HCT116 (cell line): ENCODE results near the gene CELSR3. TPM values are rescaled to one million over a fixed set of nuclear protein-coding genes. Genes with fewer than 3 reads are reported as not detected.

Experiments
- ATAC-seq: fragments of 200-7000 bp; cut with Tn5 transposase; 2 replicates; pipeline ENCODE4 v1.9.1; 2020; ENCODE audit warnings: mild to moderate bottlenecking, moderate library complexity
- BruUV-seq: library from RNA; stranded (reverse); fragments of 400-500 nt; replicated peaks from 2 replicates; lab custom pipeline; 2021; lab: Mats Ljungman, UMichigan
- CTCF ChIA-PET: fragments of 300-600 bp; sonication (Branson Sonifier 250); formaldehyde crosslinking; loops from one replicate; lab custom pipeline; 2021; ENCODE audit warnings: antibody characterized with exemption; lab: Charles Lee
- POLR2A ChIA-PET: fragments of 300-600, 350-600 bp; sonication (Branson Sonifier 250); formaldehyde crosslinking; loops from one replicate; lab custom pipeline; 2021; ENCODE audit warnings: antibody characterized with exemption; lab: Charles Lee
- RAD21 ChIA-PET, 2 experiments: fragments of 300-600 bp; sonication (Branson Sonifier 250); formaldehyde crosslinking; loops; one replicate each; lab custom pipeline; 2023; ENCODE audit warnings: low total read pairs in 2 of 2; ENCODE audit not compliant: uncharacterized antibody in 2 of 2, unreplicated experiment in 2 of 2, low non-redundant PET in 1 of 2; lab: Charles Lee
- DNase-seq: peaks from one replicate; pipeline ENCODE4 v3.0.0-alpha.2; 2010; ENCODE audit warnings: low read depth, low spot score
- H2AFZ ChIP-seq: fragments of 200-600 bp; shearing (Covaris generic), sonication (generic); 2 replicates; pipeline ENCODE4 v1.6.1; 2017; ENCODE audit warnings: low read depth, mixed run types, mixed read lengths, antibody characterized with exemption, low read length; ENCODE audit not compliant: poor library complexity, severe bottlenecking
- H3K27ac ChIP-seq: 2 replicates; pipeline ENCODE4 v1.5.1; 2012; ENCODE audit warnings: low read depth, low read length
- H3K27me3 ChIP-seq: fragments of 200-600 bp; sonication (generic); 2 replicates; pipeline ENCODE4 v1.6.1; 2016; ENCODE audit warnings: mixed run types, low read length, mixed read lengths; ENCODE audit not compliant: insufficient read depth
- H3K36me3 ChIP-seq, 2 experiments: fragments of 200-500 bp in 1 of 2; fragments of 200-600 bp in 1 of 2; sonication (Bioruptor generic) in 1 of 2; sonication (generic) in 1 of 2; 2 replicates each; pipeline versions ENCODE4 v1.5.1 to v1.6.1; 2014 to 2016; ENCODE audit warnings: low read length in 2 of 2, inconsistent platforms in 1 of 2, mixed read lengths in 1 of 2, mixed run types in 1 of 2; ENCODE audit not compliant: insufficient read depth in 2 of 2, control insufficient read depth in 1 of 2
- H3K4me1 ChIP-seq, 2 experiments: fragments of 200-600 bp in 1 of 2; sonication (generic) in 1 of 2; 2 replicates each; pipeline versions ENCODE4 v1.5.1 to v1.6.1; 2012 to 2017; ENCODE audit warnings: low read length in 2 of 2, inconsistent platforms in 1 of 2, mild to moderate bottlenecking in 1 of 2, mixed read lengths in 1 of 2, mixed run types in 1 of 2, moderate library complexity in 1 of 2; ENCODE audit not compliant: insufficient read depth in 2 of 2, control insufficient read depth in 1 of 2
- H3K4me2 ChIP-seq: fragments of 200-600 bp; sonication (generic); 2 replicates; pipeline ENCODE4 v1.6.1; 2017; ENCODE audit warnings: mixed run types, low read length, mixed read lengths
- H3K4me3 ChIP-seq, 2 experiments: fragments of 200-600 bp in 1 of 2; sonication (generic) in 1 of 2; replicated peaks in 1 of 2; 2 replicates each; pipeline ENCODE4 v1.5.1; 2011 to 2016; ENCODE audit warnings: low read length in 2 of 2, control low read depth in 1 of 2, low read depth in 1 of 2, mild to moderate bottlenecking in 1 of 2, mixed read lengths in 1 of 2, mixed run types in 1 of 2
- H3K79me2 ChIP-seq: fragments of 200-600 bp; sonication (generic); 2 replicates; pipeline ENCODE4 v1.6.1; 2017; ENCODE audit warnings: mild to moderate bottlenecking, mixed run types, low read length, moderate library complexity, mixed read lengths; ENCODE audit not compliant: insufficient read depth
- H3K9ac ChIP-seq: fragments of 200-600 bp; sonication (generic); 2 replicates; pipeline ENCODE4 v1.6.1; 2016; ENCODE audit warnings: low read length, mixed read lengths
- H3K9me2 ChIP-seq: fragments of 200-600 bp; sonication (generic), shearing (Covaris generic); 2 replicates; pipeline ENCODE4 v1.6.1; 2017; ENCODE audit warnings: mixed run types, mild to moderate bottlenecking, moderate library complexity; ENCODE audit not compliant: insufficient read depth
- H3K9me3 ChIP-seq, 2 experiments: fragments of 200-500 bp in 1 of 2; fragments of 200-600 bp in 1 of 2; sonication (Bioruptor generic) in 1 of 2; sonication (generic) in 1 of 2; 2 replicates each; pipeline ENCODE4 v1.6.1; 2014 to 2017; ENCODE audit warnings: low read length in 2 of 2, mixed read lengths in 2 of 2, inconsistent platforms in 1 of 2, low read depth in 1 of 2, mild to moderate bottlenecking in 1 of 2, mixed run types in 1 of 2, moderate library complexity in 1 of 2; ENCODE audit not compliant: control insufficient read depth in 1 of 2, insufficient read depth in 1 of 2
- H4K20me1 ChIP-seq: fragments of 200-600 bp; sonication (generic), shearing (Covaris generic); 2 replicates; pipeline ENCODE4 v1.6.1; 2017; ENCODE audit warnings: mixed run types, mild to moderate bottlenecking, moderate library complexity; ENCODE audit not compliant: insufficient read depth
- ELF1 ChIP-seq: IDR thresholded peaks from 2 replicates; pipeline ENCODE4 v1.6.1; 2012; ENCODE audit warnings: low read depth, borderline replicate concordance
- FOSL1 ChIP-seq: IDR thresholded peaks from 2 replicates; pipeline ENCODE4 v1.6.1; 2012; ENCODE audit warnings: low read depth
- JUND ChIP-seq: IDR thresholded peaks from 2 replicates; pipeline ENCODE4 v1.6.1; 2012
- POLR2AphosphoS5 ChIP-seq: IDR thresholded peaks from 2 replicates; pipeline ENCODE4 v1.6.1; 2011; ENCODE audit warnings: mild to moderate bottlenecking, low read depth, low read length, moderate library complexity
- RAD21 ChIP-seq: IDR thresholded peaks from 2 replicates; pipeline ENCODE4 v1.6.1; 2012; ENCODE audit warnings: low read depth, mild to moderate bottlenecking
- SIN3A ChIP-seq: IDR thresholded peaks from 2 replicates; pipeline ENCODE4 v1.6.1; 2012; ENCODE audit warnings: low read depth
- SP1 ChIP-seq: IDR thresholded peaks from 2 replicates; pipeline ENCODE4 v1.6.1; 2012; ENCODE audit warnings: low read depth
- ZFX ChIP-seq: fragments of 450-650 bp; IDR thresholded peaks from 2 replicates; pipeline ENCODE4 v1.6.1; 2017
- intact Hi-C: fragments of 100-400 bp; cut with micrococcal nuclease; formaldehyde crosslinking; loops from 2 replicates; pipeline ENCODE4 v1.10.0; 2022
- total RNA-seq: library from RNA; stranded (reverse); gene quantifications from one replicate; pipeline ENCODE4 v1.2.1, GENCODE V29; 2021; ENCODE audit not compliant: unreplicated experiment
- TF ChIP-seq, protein P1 (sequence below): IDR thresholded peaks from 2 replicates; pipeline ENCODE4 v1.6.1; 2011; ENCODE audit warnings: mild to moderate bottlenecking, low read length, moderate library complexity; ENCODE audit not compliant: insufficient replicate concordance; ENCODE audit errors: extremely low read depth
- TF ChIP-seq, protein P2 (sequence below), 3 experiments: fragments of 200-600 bp in 1 of 3; sonication (generic) in 1 of 3; IDR thresholded peaks in 2 of 3; conservative IDR thresholded peaks in 1 of 3; 2 replicates each; pipeline ENCODE4 v1.5.1; 2012 to 2017; ENCODE audit warnings: low read depth in 2 of 3, low read length in 2 of 3, antibody characterized with exemption in 1 of 3, borderline replicate concordance in 1 of 3, control low read depth in 1 of 3, mild to moderate bottlenecking in 1 of 3, mixed read lengths in 1 of 3, mixed run types in 1 of 3, moderate library complexity in 1 of 3; ENCODE audit not compliant: insufficient read depth in 1 of 3

CELSR3 gene
- total RNA-seq, 1 experiment from 2014 or later: 7.8 TPM

DNA sequence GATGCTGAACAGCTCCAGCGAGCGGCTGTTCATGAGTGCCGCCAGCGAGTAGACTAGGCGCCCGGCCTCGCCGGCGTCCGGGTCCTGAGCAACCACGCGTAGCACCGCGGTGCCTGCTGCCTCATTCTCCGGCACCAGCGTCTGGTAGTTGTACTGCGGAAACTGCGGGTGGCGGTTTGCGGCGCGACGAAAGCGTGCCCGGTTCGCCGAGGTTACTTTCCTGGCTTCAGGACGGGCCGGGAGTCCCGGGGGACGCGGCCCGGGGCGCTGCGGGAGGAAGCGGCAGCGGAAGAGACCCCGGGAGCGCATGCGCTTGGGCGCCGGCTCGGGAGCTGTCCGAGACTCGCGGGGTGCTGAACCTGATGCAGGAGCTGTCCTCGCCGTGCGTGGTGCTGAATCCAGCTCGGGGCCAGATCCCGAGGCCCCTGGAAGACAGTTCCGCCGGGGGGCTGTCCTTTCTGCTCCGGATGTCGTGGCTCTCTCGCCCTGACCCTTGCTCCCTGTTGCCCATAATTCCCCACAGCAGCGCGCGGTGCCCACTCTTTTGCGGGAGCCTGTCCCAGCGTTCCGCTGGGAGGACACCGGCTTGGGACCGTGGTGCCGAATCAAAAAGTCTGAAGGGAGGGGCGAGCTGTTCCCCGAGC is 1.1 kb downstream of the CELSR3 start:
- no peak for DNase-seq
- intact Hi-C loops: loop anchor here (10.0 kb wide), 1 partner anchor 107 kb away; the partner anchor contains the start of gene PFKFB4
- Histone ChIP-seq H3K36me3 (no peaks in the 10 kb centered on the region), H3K4me1 (peaks cover 8 to 23% of the 10 kb centered on the region in 2 experiments), H3K4me3 (no peak overlapping the region), H3K9me3 (peaks cover 0 to 6% of the 10 kb centered on the region in 2 experiments; a peak in 1 of 4 replicates), H3K4me2 (no peak overlapping the region), H3K79me2 (no peaks in the 10 kb centered on the region), H3K27ac (no peak overlapping the region)
- CTCF ChIA-PET: interaction anchor here (1.7 to 1.9 kb wide), 2 partner anchors 25 to 26 kb away, joined by 5 to 12 read pairs; partner anchors contain the start of genes NCKIPSD and SLC26A6
- RAD21 ChIA-PET: no interaction called here
- TF ChIP-seq POLR2AphosphoS5: no peak
- no peak for TF ChIP-seq ELF1
- TF ChIP-seq SP1: no peak
- TF ChIP-seq, protein P1, sequence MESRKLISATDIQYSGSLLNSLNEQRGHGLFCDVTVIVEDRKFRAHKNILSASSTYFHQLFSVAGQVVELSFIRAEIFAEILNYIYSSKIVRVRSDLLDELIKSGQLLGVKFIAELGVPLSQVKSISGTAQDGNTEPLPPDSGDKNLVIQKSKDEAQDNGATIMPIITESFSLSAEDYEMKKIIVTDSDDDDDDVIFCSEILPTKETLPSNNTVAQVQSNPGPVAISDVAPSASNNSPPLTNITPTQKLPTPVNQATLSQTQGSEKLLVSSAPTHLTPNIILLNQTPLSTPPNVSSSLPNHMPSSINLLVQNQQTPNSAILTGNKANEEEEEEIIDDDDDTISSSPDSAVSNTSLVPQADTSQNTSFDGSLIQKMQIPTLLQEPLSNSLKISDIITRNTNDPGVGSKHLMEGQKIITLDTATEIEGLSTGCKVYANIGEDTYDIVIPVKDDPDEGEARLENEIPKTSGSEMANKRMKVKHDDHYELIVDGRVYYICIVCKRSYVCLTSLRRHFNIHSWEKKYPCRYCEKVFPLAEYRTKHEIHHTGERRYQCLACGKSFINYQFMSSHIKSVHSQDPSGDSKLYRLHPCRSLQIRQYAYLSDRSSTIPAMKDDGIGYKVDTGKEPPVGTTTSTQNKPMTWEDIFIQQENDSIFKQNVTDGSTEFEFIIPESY: no peak
- no peak for TF ChIP-seq FOSL1
- TF ChIP-seq JUND: no peak
- TF ChIP-seq SIN3A: no peak
- TF ChIP-seq, protein P2, sequence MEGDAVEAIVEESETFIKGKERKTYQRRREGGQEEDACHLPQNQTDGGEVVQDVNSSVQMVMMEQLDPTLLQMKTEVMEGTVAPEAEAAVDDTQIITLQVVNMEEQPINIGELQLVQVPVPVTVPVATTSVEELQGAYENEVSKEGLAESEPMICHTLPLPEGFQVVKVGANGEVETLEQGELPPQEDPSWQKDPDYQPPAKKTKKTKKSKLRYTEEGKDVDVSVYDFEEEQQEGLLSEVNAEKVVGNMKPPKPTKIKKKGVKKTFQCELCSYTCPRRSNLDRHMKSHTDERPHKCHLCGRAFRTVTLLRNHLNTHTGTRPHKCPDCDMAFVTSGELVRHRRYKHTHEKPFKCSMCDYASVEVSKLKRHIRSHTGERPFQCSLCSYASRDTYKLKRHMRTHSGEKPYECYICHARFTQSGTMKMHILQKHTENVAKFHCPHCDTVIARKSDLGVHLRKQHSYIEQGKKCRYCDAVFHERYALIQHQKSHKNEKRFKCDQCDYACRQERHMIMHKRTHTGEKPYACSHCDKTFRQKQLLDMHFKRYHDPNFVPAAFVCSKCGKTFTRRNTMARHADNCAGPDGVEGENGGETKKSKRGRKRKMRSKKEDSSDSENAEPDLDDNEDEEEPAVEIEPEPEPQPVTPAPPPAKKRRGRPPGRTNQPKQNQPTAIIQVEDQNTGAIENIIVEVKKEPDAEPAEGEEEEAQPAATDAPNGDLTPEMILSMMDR (IDR thresholded peaks at IDR 0.05 in 2 of 3, conservative IDR thresholded peaks at IDR 0.05 in 1 of 3; ENCODE audit: borderline replicate concordance in 1 of 3, insufficient read depth in 1 of 3, low read depth in 2 of 3, low read length in 2 of 3): no peak
- TF ChIP-seq RAD21: no peak
- no peak for TF ChIP-seq ZFX
- TF ChIP-seq, all 23 proteins: peak for 0
- Histone ChIP-seq H3K9me2 (no peaks in the 10 kb centered on the region), H2AFZ (no peak overlapping the region), H3K27me3 (no peaks in the 10 kb centered on the region), H3K9ac (no peak overlapping the region), H4K20me1 (no peaks in the 10 kb centered on the region)
- ATAC-seq: no peak
- BruUV-seq: no TSS peak
- POLR2A ChIA-PET: no interaction called here
